Mesenchymal stem cell (in vitro differentiated cells and primary cell): ENCODE measurements around the gene GOLGA6L10.
"Not testable (repeated sequence)": the region's sequence is repeated elsewhere in the genome, so short reads cannot be mapped to it uniquely, and the experiment has no call there.

Experiments
- DNase-seq: peaks from one replicate; pipeline ENCODE4 v3.0.0-alpha.2; 2013
- H2AFZ ChIP-seq: one replicate; pipeline ENCODE4 v1.6.1; 2013; ENCODE audit warnings: low read depth, mild to moderate bottlenecking, control low read depth, inconsistent platforms, low read length, moderate library complexity
- H2AK5ac ChIP-seq: 2 replicates; pipeline ENCODE4 v1.6.1; 2013; ENCODE audit warnings: low read length, moderate library complexity, mild to moderate bottlenecking, inconsistent platforms; ENCODE audit not compliant: severe bottlenecking
- H2BK120ac ChIP-seq: one replicate; pipeline ENCODE4 v1.6.1; 2013; ENCODE audit warnings: low read depth, mild to moderate bottlenecking, inconsistent platforms, low read length, moderate library complexity
- H2BK12ac ChIP-seq, 2 experiments: one replicate each; pipeline ENCODE4 v1.6.1; 2013; ENCODE audit warnings: inconsistent platforms in 2 of 2, low read length in 2 of 2, mild to moderate bottlenecking in 2 of 2, moderate library complexity in 2 of 2, control low read depth in 1 of 2
- H2BK15ac ChIP-seq: one replicate; pipeline ENCODE4 v1.6.1; 2013; ENCODE audit warnings: mild to moderate bottlenecking, low read depth, inconsistent platforms; ENCODE audit not compliant: poor library complexity, severe bottlenecking
- H2BK5ac ChIP-seq: 2 replicates; pipeline ENCODE4 v1.6.1; 2013; ENCODE audit warnings: low read depth, mild to moderate bottlenecking, low read length, control low read depth, inconsistent platforms; ENCODE audit not compliant: poor library complexity, severe bottlenecking
- H3K14ac ChIP-seq, 2 experiments: one replicate each; pipeline ENCODE4 v1.6.1; 2013; ENCODE audit warnings: inconsistent platforms in 2 of 2, low read length in 2 of 2, control low read depth in 1 of 2, mild to moderate bottlenecking in 1 of 2, moderate library complexity in 1 of 2
- H3K18ac ChIP-seq, 2 experiments: one replicate each; pipeline ENCODE4 v1.6.1; 2013; ENCODE audit warnings: inconsistent platforms in 2 of 2, low read length in 2 of 2, control low read depth in 1 of 2, low read depth in 1 of 2, mild to moderate bottlenecking in 1 of 2
- H3K23ac ChIP-seq, 2 experiments: one replicate each; pipeline ENCODE4 v1.6.1; 2013; ENCODE audit warnings: inconsistent platforms in 2 of 2, low read length in 2 of 2, mild to moderate bottlenecking in 2 of 2, moderate library complexity in 2 of 2, control low read depth in 1 of 2
- H3K27ac ChIP-seq: 2 replicates; pipeline ENCODE4 v1.5.1; 2013; ENCODE audit warnings: mild to moderate bottlenecking, moderate library complexity, low read length, control low read depth, inconsistent platforms; ENCODE audit not compliant: poor library complexity, severe bottlenecking
- H3K27me3 ChIP-seq, 2 experiments: 2 replicates each; pipeline versions ENCODE4 v1.6.1 to v1.7.0; 2013; ENCODE audit warnings: low read length in 2 of 2, mild to moderate bottlenecking in 2 of 2, moderate library complexity in 2 of 2, control low read depth in 1 of 2, inconsistent platforms in 1 of 2; ENCODE audit not compliant: control insufficient read depth in 1 of 2, insufficient read depth in 1 of 2
- H3K36me3 ChIP-seq, 2 experiments: 2 replicates each; pipeline versions ENCODE4 v1.6.1 to v1.7.0; 2013; ENCODE audit warnings: low read length in 2 of 2, control low read depth in 1 of 2, inconsistent platforms in 1 of 2, low read depth in 1 of 2, mild to moderate bottlenecking in 1 of 2; ENCODE audit not compliant: insufficient read depth in 2 of 2, control insufficient read depth in 1 of 2
- H3K4ac ChIP-seq, 2 experiments: one replicate each; pipeline ENCODE4 v1.6.1; 2013; ENCODE audit warnings: inconsistent platforms in 2 of 2, low read length in 2 of 2, mild to moderate bottlenecking in 2 of 2, moderate library complexity in 2 of 2, control low read depth in 1 of 2, low read depth in 1 of 2
- H3K4me1 ChIP-seq: 2 replicates; pipeline ENCODE4 v1.6.1; 2013; ENCODE audit warnings: low read depth, low read length, control low read depth; ENCODE audit not compliant: control insufficient read depth, insufficient read depth
- H3K4me2 ChIP-seq: 2 replicates; pipeline ENCODE4 v1.6.1; 2013; ENCODE audit warnings: low read length, mild to moderate bottlenecking, inconsistent platforms; ENCODE audit not compliant: poor library complexity, severe bottlenecking
- H3K4me3 ChIP-seq, 2 experiments: 2 replicates each; pipeline versions ENCODE4 v1.5.1 to v1.7.0; 2013; ENCODE audit warnings: low read length in 2 of 2, mild to moderate bottlenecking in 2 of 2, control low read depth in 1 of 2, low read depth in 1 of 2; ENCODE audit not compliant: insufficient read depth in 1 of 2
- H3K79me1 ChIP-seq: replicated peaks from 2 replicates; pipeline ENCODE4 v1.6.1; 2013; ENCODE audit warnings: mild to moderate bottlenecking, control low read depth, low read length, inconsistent platforms; ENCODE audit not compliant: poor library complexity, severe bottlenecking
- H3K9ac ChIP-seq: 2 replicates; pipeline ENCODE4 v1.7.0; 2013; ENCODE audit warnings: mild to moderate bottlenecking, low read length, moderate library complexity
- H3K9me3 ChIP-seq: 2 replicates; pipeline ENCODE4 v1.7.0; 2013; ENCODE audit warnings: mild to moderate bottlenecking, low read length; ENCODE audit not compliant: control insufficient read depth
- H4K8ac ChIP-seq: one replicate; pipeline ENCODE4 v1.6.1; 2013; ENCODE audit warnings: inconsistent platforms, mild to moderate bottlenecking, low read length, moderate library complexity
- H4K91ac ChIP-seq: one replicate; pipeline ENCODE4 v1.6.1; 2013; ENCODE audit warnings: mild to moderate bottlenecking, low read length, inconsistent platforms
- WGBS: methylation state at CpG from one replicate; pipeline ENCODE4 v1.1.7; 2013; ENCODE audit warnings: mixed read lengths; 5-methylcytosine and 5-hydroxymethylcytosine counted together

GOLGA6L10 gene

DNA sequence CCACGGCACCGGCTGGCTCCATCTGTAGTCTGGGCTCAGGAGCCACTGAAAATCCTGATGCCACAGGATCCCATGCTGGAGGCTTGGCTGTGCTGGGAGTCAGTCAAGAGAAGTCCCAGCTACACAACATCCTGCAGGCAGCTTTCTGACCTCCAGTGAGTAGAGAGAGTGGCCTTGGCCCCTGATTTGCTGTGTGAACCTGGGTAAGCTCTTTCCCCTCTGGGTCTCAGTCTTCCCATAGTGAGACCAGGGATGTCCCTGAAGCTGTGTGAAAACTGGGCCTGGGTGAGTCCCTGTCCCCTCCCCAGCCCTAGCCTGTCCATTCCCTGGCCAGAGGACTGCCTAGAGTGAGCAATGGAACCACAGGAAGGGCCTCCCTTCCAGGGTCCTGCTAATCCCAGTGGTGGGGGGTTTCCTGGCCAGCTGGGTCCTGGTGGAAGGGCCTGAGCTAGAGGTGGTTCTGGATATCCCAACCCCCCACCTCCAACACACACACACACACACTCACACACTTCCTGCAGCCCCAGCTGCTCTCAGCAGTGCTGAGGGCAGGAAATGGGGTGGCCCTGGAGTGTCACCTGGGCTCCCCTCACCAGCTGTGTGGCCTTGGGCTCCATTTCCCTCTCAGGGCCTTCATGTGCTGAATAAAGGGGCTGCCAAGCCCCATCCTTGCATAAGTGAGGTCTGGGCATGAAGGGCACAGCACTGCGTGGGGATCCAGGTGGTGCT, 17.5 kb downstream of the GOLGA6L10 start:
- not testable (repeated sequence) for H3K27ac ChIP-seq, H4K91ac ChIP-seq, H3K14ac ChIP-seq, H3K4me1 ChIP-seq, H3K18ac ChIP-seq, H3K79me1 ChIP-seq, H2AK5ac ChIP-seq, H3K36me3 ChIP-seq, H3K9ac ChIP-seq, H2BK5ac ChIP-seq, H2BK15ac ChIP-seq, H2BK12ac ChIP-seq, H3K4me2 ChIP-seq, H2AFZ ChIP-seq, DNase-seq, H2BK120ac ChIP-seq, H3K23ac ChIP-seq, H3K4ac ChIP-seq, H4K8ac ChIP-seq, H3K9me3 ChIP-seq, H3K4me3 ChIP-seq, H3K27me3 ChIP-seq
- WGBS = 100% methylated on average over 1 of the region's 3 CpGs

DNA sequence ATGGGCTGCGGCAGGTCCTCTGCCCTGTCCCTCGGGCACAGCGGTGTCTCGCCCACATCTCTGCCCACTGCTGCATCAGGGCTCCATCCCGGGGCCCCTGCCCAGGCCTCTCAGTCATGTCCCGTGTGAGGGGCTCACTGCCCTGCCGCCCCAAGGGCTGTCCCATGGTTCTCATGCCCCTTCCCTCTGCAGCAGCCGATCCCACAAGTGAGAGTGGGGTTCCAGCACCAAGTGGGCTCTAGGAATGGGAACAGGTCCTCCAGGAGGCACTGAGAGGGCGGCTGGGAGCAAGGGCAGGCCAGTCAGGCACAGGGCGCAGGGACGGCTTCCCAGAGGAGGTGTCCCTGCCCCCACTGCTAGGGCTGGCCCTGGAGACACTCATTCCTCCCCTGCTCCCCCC, 18.4 kb downstream of the GOLGA6L10 start:
- H2BK12ac ChIP-seq, H2AK5ac ChIP-seq, H2BK5ac ChIP-seq, H3K79me1 ChIP-seq, H3K9ac ChIP-seq, H3K14ac ChIP-seq, H3K27me3 ChIP-seq, H2AFZ ChIP-seq, H3K27ac ChIP-seq, H3K36me3 ChIP-seq, H3K9me3 ChIP-seq, H3K4me1 ChIP-seq, H3K23ac ChIP-seq, H2BK120ac ChIP-seq, H3K4ac ChIP-seq, H2BK15ac ChIP-seq, H3K4me3 ChIP-seq, H3K4me2 ChIP-seq, DNase-seq, H4K8ac ChIP-seq, H4K91ac ChIP-seq, H3K18ac ChIP-seq: not testable (repeated sequence)
- no CpG with 5 or more reads among the region's 11 CpGs for WGBS

DNA sequence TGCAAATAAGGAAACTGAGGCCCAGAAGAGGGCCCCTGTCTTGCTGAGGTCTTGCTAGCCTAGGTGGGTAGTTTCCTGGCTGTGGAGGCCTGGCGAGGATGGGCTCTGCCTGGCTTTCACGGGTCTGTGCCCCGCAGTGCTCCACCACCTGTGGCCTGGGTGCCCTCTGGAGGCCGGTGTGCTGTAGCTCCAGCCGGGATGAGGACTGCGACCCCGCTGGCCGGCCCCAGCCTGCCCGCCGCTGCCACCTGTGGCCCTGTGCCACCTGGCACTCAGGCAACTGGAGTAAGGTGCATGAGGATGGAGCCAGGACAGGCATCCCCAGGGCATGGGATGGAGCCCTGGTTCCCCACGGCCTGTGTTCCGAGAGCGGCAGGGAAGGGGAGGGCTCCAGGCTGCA, 20.2 kb downstream of the GOLGA6L10 start:
- H2AFZ ChIP-seq, H2BK12ac ChIP-seq: not testable (repeated sequence)
- WGBS = no CpG with 5 or more reads among the region's 13 CpGs

DNA sequence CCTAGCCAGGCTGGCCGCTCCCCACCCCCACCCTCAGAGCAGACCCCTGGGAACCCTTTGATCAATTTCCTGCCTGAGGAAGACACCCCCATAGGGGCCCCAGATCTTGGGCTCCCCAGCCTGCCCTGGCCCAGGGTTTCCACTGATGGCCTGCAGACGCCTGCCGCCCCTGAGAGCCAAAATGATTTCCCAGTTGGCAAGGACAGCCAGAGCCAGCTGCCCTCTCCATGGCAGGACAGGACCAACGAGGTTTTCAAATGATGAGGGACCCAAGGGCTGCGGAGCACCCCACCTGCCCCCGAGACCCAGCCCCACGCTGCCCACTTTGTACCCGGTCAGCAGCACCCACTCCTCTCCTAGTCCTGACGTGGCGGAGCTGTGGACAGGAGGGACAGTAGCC, 21.9 kb downstream of the GOLGA6L10 start:
- H2BK12ac ChIP-seq, H2AFZ ChIP-seq, H4K8ac ChIP-seq, H3K4me3 ChIP-seq, H3K23ac ChIP-seq, H3K27me3 ChIP-seq, H3K4me1 ChIP-seq, H3K79me1 ChIP-seq, H3K9me3 ChIP-seq, H2BK5ac ChIP-seq, H3K18ac ChIP-seq, H3K4me2 ChIP-seq, H3K9ac ChIP-seq, H2BK15ac ChIP-seq, H3K4ac ChIP-seq, H2BK120ac ChIP-seq, H3K27ac ChIP-seq, H4K91ac ChIP-seq, H3K14ac ChIP-seq, DNase-seq, H2AK5ac ChIP-seq, H3K36me3 ChIP-seq: not testable (repeated sequence)
- WGBS = 80% methylated on average over 2 of the region's 10 CpGs

More for the DNA sequence above, 20.2 kb downstream of the GOLGA6L10 start:
- not testable (repeated sequence) for H3K23ac ChIP-seq, H3K27me3 ChIP-seq, H3K18ac ChIP-seq, H4K91ac ChIP-seq, DNase-seq, H2AK5ac ChIP-seq, H3K36me3 ChIP-seq, H3K4me2 ChIP-seq, H3K14ac ChIP-seq, H3K4me3 ChIP-seq, H3K79me1 ChIP-seq, H2BK5ac ChIP-seq, H4K8ac ChIP-seq, H3K9me3 ChIP-seq, H3K9ac ChIP-seq, H3K27ac ChIP-seq, H3K4me1 ChIP-seq, H2BK15ac ChIP-seq, H3K4ac ChIP-seq, H2BK120ac ChIP-seq
